Measurements from ENCODE around the gene SPHK2. TPM values are rescaled to one million over a fixed set of nuclear protein-coding genes. Genes with fewer than 3 reads are reported as not detected.
"Not testable (repeated sequence)": the region's sequence is repeated elsewhere in the genome, so short reads cannot be mapped to it uniquely, and the experiment has no call there.

SPHK2 gene
- total RNA-seq, 1 donor from 2014 or later: 30.9 TPM

DNA sequence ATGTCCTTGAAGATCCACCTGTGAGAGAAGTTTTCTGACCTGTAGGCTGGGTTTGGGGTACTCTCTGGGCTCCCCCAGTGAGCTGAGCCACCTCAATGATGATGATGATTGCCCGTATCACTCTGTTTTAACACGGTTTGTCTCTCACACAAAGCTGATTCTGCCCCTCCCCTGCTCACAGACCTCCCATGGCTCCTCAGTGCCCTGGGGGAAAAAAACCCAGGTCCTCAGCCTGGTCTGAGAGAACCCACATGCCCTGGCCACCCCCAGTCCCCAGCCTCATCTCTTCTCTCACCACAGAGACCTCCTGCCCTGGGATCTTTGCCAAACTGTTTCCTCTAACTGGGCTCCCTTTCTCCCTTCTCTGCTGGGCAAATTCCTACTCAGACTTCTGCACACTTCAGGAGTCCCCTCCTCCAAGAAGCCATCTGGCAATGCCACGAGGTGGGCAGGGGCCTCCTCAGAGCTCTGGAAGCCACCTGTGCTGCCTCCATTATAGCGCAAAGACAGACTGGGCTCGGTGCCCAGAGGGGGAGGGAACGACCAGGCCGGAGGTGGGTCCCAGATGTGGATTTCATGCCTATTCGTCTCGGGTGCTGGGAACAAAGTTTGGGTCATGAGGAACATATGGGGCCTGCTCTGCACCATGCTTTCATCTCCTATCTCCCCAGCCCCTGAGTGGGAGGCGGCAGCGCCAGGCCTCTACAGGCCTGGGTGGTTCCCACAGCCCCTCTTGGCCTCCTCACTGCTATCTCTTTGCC lies 35.2 kb downstream of the SPHK2 start:
- intact Hi-C loops (cut with micrococcal nuclease): no loop called here

DNA sequence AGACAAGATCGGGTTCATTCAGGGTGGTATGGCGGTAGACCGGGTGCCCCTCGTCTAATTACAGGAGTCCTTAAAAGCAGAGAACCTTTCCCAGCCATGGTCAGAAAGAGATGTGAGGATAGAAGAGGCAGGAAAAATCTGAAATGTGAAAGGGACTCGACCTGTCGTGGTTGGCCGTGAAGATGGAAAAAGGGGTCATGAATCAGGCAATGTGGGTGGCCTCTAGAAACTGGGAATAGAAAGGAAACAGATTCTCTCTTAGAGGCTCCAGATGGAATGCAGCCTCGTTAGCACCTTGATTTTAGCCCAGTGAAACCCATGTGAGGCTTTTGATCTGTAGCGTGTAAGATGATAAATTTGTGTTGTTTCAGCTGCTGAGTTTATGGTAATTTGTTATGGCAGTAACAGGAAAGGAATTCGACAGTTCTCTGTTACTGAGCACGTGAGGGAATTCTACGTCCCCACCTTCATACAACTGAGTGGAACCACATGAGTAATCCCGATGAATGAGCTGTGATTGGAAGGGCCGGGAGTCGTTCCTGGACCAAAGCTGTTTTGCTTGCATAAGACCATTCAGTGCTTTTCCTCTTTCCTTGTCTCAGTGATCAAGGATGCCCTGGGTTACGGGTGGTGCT lies 37.7 kb downstream of the SPHK2 start:
- intact Hi-C loops (cut with micrococcal nuclease): no loop called here

DNA sequence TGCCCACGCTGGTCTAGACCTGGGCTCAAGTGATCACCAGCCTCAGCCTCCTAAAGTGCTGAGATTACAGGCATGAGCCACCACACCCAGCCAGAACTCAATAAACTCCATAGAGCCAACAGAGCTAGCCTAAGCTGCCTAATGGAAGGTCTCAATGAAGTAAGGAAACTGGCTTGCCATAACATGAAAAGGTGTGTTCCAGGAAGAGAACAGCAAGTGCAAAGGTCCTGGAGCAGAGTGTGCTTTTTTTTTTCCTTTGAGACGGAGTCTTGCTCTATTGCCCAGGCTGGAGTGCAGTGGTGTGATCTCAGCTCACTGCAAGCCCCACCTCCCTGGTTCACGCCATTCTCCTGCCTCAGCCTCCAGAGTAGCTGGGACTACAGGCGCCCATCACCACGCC lies 38.5 kb downstream of the SPHK2 start:
- intact Hi-C loops (cut with micrococcal nuclease): not testable (repeated sequence)

DNA sequence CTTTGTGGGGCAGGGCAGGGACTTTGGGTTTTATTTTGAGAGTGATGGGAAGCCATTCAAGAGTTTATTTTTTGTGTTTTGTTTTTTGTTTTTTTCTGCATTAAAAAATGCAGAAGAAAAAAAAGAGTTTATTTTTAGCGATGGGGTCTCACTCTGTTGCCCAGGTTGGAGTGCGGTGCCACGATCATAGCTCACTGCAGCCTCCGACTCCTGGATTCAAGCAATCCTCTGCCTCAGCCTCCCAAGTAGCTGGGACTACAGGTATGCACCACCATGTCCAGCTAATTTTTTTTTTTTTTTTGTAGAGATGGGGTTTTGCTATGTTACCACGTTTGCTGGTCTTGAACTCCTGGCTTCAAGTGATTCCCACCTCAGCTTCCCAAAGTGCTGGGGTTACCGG lies 39.2 kb downstream of the SPHK2 start:
- intact Hi-C loops (cut with micrococcal nuclease): no loop called here

DNA sequence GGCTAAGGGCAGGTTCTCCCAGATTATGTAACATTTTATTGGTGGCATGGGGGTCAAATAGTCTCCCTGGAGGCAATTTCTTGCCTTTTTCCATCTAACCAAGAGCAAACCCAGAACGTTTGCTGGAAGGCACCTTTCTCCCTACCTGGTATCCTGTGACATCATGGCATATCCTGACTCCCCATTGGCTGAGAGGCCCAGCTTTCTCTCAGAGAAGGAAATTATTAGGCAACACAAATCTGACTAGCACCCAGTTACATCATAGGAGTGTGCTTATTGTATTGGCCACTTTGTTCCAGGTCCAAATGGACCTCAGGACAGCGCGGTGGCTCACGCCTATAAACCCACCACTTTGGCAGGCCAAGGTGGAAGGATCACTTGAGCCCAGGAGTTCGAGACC lies 40.5 kb downstream of the SPHK2 start:
- intact Hi-C loops (cut with micrococcal nuclease): no loop called here

DNA sequence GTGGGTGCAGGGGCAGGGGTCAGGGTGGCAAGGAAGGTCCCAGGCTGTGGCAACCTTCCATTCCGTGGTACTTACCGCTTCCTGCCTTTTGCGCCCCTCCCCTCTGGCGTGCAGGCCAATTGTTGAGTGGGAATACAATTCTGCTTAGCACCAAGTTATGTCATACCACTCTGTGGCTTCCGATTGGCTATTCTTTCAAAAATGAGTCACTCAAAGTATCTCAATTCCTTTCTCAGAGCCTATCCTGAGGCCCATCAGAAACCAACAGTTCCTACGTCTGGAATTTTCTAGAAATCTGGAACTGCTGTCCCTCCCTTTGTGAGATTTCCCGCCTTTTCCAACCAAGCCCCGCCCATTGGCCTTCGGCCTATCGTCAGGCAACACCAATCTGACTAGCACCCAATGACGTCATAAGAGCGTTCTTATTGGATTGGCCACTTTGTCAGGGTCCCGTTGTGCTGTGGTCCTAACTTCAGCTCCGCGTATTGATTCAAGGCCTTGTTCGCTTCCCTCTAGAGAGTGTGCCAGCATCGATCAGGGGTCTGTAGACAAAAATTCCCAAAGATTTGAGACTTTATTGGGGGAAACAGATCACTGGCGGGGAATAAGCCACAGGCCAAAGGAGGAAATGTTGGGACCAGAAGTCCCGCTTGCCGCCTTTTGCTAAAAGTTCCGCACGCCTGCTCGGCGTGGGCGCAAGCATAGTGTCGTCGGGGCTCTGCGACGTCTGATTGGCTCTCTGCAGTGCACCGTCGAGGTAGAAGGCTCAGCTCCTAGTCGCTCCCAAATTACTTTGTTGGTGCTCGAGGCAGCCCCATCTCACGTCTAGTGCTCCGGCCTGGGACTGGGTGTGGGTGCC lies 41.8 kb downstream of the SPHK2 start:
- intact Hi-C loops (cut with micrococcal nuclease): loop anchor here (1.0 kb wide), 1 partner anchor 15 kb away; the partner anchor contains the start of gene CA11

DNA sequence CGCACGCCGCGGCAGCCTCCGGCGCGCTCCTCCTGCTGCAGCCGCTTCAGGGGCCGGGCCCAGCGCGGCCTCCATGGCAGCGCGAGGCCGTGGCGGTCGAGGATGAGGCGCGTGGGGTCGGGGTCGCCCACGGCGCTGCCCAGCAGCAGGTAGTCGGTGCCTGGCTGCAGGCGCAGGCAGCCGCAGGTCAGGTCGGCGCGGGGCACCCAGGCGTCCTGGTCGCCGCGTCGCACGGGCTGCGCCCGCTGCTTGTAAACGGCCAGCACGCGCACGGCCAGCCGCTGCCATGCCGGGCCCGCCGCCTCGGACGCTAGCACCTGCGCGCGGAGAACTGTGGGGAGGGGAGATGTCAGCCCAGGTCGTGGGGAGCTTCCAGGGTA lies 42.4 kb downstream of the SPHK2 start:
- intact Hi-C loops (cut with micrococcal nuclease): loop anchor here (1.0 kb wide), 1 partner anchor 15 kb away; the partner anchor contains the start of gene CA11

DNA sequence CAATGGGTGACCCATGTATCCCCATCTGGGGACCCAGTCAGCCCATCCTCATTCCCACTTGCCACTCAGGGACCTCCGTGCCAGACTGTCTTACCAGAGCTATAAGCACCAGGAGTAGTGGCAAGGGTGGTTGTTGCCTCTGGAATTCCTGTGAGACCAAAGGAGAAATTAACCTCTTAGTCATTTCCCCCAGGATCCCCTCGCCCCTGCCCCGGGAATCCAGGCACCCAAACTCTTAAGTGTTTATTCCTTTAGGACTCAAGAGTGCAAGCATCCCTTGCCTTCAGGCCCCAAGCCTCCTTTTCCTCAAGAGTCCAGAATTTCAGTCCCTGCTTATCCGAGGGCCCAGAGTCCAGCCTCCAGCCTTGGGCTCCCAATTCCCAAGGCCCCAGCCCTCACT lies 44.4 kb downstream of the SPHK2 start:
- intact Hi-C loops (cut with micrococcal nuclease): no loop called here

DNA sequence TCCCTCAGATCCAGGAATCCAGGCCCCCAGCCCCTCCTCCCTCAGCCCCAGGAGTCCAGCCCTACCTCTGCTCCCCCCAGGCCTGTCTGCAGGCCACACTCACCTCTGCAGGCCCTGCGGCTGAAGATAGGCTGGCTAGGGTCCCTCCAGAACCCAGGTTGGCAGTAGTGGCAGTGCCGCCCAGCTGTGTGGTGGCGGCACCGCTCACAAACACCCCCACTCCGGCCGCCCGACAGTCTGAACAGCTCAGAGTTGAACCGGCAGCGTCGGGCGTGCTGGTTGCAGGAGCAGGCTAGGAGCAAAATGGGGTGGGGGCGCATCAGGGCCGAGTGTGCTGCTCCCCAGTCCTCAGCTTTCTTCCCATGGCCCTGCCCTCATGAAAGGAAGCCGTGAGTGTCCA lies 45.2 kb downstream of the SPHK2 start:
- intact Hi-C loops (cut with micrococcal nuclease): no loop called here

DNA sequence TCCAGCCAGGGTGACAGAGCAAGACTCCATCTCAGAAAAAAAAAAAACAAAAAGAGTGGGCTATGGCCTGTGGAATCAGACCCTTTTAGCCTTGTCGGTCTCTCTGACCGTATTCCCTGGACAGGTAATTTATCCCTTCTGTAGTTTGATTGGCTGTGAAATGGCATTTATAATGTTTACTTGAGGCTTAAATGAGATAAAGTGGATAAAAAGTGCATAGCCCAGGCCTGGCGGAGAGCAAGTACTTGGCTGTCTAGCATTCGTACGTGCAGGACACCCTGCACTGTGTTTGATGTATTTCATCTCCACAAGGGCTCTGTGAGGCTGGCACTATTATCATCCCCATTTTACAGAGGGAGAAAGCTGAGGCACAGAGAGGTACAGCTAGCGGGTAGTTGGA lies 46.5 kb downstream of the SPHK2 start:
- intact Hi-C loops (cut with micrococcal nuclease): no loop called here

DNA sequence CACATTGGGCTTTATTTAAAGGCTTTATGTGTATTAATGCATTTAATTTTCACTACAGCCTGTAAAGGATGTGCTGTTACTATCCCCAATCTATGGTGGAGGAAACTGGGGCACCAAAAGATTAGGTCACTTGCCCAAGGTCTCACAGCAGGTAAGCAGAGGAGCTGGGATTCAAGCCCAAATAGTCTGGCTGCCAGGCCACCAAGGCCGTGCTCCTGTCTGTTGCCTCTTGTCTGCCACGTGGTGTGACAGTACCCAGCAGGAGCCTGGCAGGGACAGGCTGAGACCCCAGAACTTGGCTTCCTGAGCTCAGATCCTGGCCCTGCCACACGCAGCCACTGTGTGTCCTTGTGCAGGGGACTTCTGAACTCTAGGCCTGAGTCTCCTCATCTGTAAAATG lies 49.0 kb downstream of the SPHK2 start:
- intact Hi-C loops (cut with micrococcal nuclease): no loop called here

DNA sequence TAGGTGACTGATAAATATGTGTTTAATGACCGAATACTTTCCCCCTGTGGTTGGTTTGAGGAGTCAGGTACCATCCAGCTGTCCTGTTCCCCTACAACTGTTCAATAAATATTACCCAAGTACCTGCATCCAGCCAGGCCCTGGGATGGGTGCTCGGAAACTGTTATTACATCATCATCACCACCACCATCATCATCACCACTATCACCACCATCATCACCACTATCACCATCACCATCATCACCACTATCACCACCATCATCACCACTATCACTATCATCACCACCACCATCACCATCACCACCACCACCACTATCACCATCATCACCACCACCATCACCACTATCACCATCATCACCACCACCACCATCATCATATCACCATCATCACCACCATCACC lies 49.5 kb downstream of the SPHK2 start:
- intact Hi-C loops (cut with micrococcal nuclease): no loop called here

DNA sequence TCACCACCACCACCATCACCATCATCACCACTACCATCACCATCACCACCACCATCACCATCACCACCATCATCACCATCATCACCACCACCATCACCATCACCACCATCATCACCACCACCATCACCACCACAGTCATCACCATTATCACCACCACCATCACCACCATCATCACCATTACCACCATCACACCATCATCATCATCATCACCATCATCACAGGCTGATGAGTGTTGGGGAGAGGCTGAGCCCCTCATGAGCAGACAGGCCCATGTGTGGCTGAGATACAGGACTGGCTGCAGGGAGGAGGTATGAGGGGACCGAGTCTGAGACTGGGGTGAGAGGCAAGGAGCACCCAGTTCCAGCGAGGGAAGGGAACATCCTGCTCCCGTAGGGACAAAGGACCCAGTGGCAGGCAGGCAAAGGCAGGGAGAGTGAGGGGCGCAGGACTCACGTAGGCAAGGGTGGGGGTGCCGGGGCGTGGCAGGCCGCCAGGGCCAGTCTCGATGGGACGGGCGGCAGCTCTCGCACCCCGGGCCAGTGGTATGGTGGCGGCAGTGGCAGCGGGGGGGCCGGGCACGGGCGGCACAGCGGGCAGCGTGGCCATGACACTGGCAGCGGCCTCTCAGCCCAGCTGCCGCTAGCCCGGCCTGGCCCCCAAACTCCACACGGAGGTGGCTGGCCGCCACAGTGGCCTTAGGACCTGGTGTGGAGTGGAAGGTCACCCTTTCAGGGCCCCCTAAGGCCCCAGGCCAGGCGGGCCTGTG lies 50.8 kb downstream of the SPHK2 start:
- intact Hi-C loops (cut with micrococcal nuclease): no loop called here

DNA sequence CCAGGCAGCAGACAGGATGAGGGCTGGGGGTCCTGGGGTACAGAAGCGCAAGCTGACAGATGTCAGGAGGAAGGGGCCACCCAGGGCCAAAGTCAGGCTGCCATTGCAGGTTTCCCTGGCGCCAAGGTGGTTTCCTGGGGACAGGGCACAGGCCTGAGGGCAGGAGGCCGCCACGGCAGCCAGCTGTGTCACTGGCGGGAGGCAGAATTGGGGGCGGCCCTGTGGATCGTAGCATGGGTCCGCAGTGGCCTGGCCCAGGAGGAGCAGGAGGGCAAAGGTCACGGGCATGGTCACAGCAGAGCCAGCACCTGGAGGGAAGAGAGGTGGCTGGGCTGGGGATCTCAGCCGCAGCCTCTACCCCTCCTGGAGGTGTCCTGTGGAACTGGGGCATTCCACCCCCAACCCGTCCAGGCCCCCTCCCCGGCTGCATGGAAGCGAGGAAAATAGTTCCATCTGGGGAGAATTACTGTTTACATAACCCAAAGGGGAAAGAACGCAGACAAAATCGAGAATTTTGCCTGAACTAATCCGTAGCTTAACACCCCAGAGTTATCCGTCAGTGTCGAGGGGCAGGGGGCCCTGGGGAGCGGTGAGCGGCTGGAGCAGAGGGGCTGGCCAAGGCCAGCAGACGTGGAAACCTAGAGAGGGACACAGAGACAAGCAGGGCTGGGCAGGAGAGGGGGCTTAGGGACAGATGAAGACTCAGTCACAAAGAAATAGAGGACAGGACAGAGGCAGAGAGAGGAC lies 51.6 kb downstream of the SPHK2 start:
- intact Hi-C loops (cut with micrococcal nuclease): no loop called here

DNA sequence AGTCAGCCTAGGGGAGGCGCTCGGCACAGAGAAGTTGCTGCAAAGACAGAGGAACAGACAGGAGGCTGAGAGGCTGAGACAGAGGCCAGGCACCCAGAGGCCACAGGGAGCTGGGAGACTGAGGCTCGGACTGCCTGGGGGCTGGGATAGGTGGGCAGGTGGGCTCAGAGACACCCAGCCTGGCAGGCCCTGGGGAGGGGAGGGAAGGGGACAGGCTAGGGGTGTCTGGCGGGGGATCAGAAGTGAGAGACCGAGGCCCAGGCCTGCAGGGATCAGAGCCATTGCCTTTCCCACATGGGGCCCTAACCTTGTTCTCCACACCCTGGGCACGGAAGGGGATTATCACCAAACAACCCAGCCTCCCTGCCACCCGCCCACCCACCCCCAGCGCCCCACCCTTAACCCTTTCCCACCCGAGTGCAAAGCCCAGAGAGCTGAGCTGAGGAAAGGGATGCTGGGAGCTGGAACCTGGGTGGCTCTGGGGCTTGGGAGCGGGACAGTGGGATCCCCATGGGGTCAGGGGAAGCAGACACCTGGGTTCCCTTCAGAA lies 52.2 kb downstream of the SPHK2 start:
- intact Hi-C loops (cut with micrococcal nuclease): no loop called here

DNA sequence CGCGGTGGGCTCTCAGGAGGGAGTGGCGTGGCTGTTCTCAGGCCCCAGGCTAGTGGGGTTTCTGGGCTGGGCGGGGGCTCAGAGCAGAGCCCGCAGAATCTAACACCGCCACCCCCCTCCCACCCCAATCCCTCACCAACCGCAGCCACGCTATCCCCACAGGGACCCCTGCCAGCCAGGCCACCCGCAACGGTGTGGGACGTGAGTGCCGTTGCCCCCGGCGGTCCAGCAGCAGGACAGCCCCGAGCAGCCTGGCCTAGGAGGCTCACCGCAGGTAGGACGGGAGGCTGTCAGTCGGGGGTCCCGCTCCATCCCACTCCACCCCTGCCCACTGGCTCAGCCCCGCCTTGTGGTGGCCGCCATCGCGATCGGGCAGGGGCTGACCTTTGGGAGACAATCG lies 53.7 kb downstream of the SPHK2 start, which contains the start of gene NTN5:
TSS of gene NTN5 (minus strand) at position 24 of the 400 bp plus-strand sequence. CDS start 2,031 bp downstream, outside the sequence.
- intact Hi-C loops (cut with micrococcal nuclease): no loop called here

DNA sequence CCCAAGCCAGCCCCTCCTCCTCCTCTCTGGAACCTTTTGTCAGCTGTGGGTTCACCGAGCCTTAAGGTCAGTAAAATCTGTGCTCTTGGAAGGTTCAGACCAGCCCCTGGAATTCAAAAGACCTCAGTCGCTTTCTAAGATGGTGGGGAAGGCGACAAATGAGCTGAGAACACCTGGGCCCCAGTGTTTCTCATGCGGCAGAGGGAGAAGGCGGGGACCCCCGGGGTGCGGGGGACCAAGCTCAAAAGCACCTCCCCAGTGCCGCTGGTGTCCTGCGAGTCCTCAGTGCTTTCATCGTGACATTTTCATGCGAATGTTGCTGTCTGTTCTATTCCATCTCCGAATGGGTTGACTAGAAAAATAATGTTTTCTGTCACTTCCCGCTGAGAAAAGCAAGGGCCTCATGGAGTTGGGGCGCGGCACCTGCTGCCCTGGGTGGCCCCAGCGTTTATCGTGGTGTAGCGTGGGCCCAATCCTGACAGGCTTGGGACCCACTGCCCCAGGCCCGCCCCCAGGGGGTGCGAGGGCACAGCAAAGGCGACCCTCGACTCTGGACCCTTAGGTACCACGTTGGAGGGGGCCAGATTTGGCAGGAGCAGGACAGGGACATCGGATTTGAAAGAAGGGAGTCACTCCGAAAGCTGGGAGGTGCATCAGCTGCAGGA lies 54.3 kb downstream of the SPHK2 start:
- intact Hi-C loops (cut with micrococcal nuclease): no loop called here

DNA sequence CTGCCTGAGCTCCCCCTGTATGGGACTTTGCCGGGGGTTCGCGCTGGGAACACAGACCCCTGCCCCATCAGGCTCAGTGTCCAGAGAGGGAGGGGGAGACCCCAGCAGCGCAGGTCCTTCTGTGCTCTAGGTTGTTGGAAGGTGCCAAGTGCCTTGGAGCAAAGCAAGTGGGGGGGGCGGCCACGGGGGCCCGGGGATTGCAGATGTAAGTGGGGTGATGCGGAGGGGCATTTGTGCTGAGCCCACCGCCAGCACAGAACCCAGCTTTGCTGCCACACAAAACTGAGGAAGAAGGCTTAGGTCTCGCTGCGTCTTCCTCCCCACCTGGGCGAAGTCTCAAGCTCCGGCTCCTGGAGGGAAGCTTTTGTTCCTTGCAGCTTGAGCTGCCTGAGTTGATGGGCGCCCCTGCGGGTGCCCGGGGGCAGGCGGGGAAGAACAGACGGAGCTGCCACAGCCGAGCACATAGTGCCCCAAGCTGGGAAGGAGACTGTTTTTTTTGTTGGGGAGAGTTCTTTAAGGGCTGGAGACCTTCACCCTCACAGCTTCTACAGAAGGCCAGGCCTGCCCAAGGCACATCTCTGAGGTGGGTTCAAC lies 55.0 kb downstream of the SPHK2 start:
- intact Hi-C loops (cut with micrococcal nuclease): no loop called here
